ENCODE measurements around the gene KYAT1.
"Not testable (repeated sequence)": the region's sequence is repeated elsewhere in the genome, so short reads cannot be mapped to it uniquely, and the experiment has no call there.

The KYAT1 gene

DNA sequence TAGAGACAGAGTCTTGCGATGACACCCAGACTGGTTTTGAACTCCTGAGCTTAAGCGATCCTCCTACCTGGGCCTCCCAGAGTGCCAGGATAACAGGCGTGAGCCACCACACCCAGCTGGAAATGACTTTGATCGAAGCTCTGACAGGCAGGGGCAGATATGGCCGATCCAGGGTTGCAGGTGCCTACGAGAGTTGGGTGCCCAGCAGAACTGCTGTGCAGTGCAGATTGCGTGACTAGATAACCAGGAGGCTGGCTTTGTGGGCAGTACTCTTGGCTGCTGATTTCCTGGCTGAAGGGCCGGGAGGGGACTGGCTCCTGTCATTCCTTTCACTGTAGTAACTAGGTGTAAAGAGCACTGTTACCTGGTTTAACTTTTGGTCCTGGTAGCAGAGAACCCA, 82.9 kb downstream of the KYAT1 start:
- no CpG with 5 or more reads among the region's 8 CpGs for WGBS, 2 donors (ENCODE audit: extremely low coverage in 2 of 2, insufficient read length in 2 of 2, insufficient replicate concordance in 1 of 2)

DNA sequence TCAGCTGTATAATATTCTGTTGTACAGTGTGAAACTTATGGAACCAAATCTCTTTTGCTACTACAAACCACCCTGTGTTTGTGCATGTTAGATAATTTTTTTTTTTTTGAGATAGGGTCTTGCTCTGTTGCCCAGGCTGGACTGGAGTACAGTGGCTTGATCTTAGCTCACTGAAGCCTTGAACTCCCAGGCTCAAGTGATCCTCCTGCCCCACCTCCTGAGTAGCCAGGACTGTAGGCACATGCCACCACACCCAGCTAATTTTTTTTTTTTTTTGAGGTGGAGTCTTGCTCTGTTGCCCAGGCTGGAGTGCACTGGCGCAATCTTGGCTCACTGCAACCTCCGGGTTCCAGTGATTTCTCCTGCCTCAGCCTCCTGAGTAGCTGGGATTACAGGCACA, 86.8 kb downstream of the KYAT1 start:
- not testable (repeated sequence) for H3K4me1 ChIP-seq (ENCODE audit: control insufficient read depth in 2 of 2, insufficient read depth in 1 of 2, low read depth in 1 of 2, low read length in 2 of 2); H2BK15ac ChIP-seq (ENCODE audit: low read length); H2BK5ac ChIP-seq (ENCODE audit: low read length); H4K91ac ChIP-seq (ENCODE audit: low read depth, low read length, poor library complexity); H2BK12ac ChIP-seq (ENCODE audit: low read length); H3K4me2 ChIP-seq (ENCODE audit: insufficient read depth, low read length, poor library complexity, severe bottlenecking); H3K14ac ChIP-seq (ENCODE audit: low read length); H2AK5ac ChIP-seq (ENCODE audit: low read depth, low read length); H3K27ac ChIP-seq (replicated peaks; ENCODE audit: low read length); H3K27me3 ChIP-seq (ENCODE audit: control insufficient read depth in 3 of 3, insufficient read depth in 3 of 3, low read depth in 1 of 3, low read length in 3 of 3); H3K79me1 ChIP-seq (ENCODE audit: low read depth, low read length); H3K9me3 ChIP-seq (replicated peaks in 1 of 2; ENCODE audit: control insufficient read depth in 2 of 2, insufficient read depth in 1 of 2, low read depth in 1 of 2, low read length in 2 of 2); H3K18ac ChIP-seq (ENCODE audit: low read length); H3K4ac ChIP-seq (ENCODE audit: low read length); H2AFZ ChIP-seq (ENCODE audit: low read length); H3K23ac ChIP-seq (ENCODE audit: low read depth, low read length, poor library complexity); DNase-seq (ENCODE audit: low spot score); H4K8ac ChIP-seq (ENCODE audit: low read depth, low read length); H3K4me3 ChIP-seq (ENCODE audit: low read length in 2 of 2); H3K9ac ChIP-seq (ENCODE audit: low read depth, low read length, poor library complexity); H2BK120ac ChIP-seq (ENCODE audit: low read depth, low read length)
- WGBS, 2 donors (ENCODE audit: extremely low coverage in 2 of 2, insufficient read length in 2 of 2, insufficient replicate concordance in 1 of 2), result no CpG with 5 or more reads among the region's 2 CpGs
- peaks cover 35 to 84% of the 10 kb centered on the region in 2 donors for H3K36me3 ChIP-seq (replicated peaks in 1 of 2; ENCODE audit: control insufficient read depth in 2 of 2, insufficient read depth in 2 of 2, low read length in 2 of 2)

More for the DNA sequence above, 82.9 kb downstream of the KYAT1 start:
- no peak overlapping the region for H2BK15ac ChIP-seq (ENCODE audit: low read length)
- H4K8ac ChIP-seq (ENCODE audit: low read depth, low read length), result no peak overlapping the region
- no peak overlapping the region for H3K4ac ChIP-seq (ENCODE audit: low read length)
- no peak overlapping the region for H3K18ac ChIP-seq (ENCODE audit: low read length)
- H2AFZ ChIP-seq (ENCODE audit: low read length), result no peak overlapping the region
- no peak overlapping the region for H2BK12ac ChIP-seq (ENCODE audit: low read length)
- H3K14ac ChIP-seq (ENCODE audit: low read length), result no peak overlapping the region
- no peaks in the 10 kb centered on the region for H3K27me3 ChIP-seq (ENCODE audit: control insufficient read depth in 3 of 3, insufficient read depth in 3 of 3, low read depth in 1 of 3, low read length in 3 of 3)
- no peak overlapping the region for H3K27ac ChIP-seq (replicated peaks; ENCODE audit: low read length)
- no peak overlapping the region for H3K4me3 ChIP-seq (ENCODE audit: low read length in 2 of 2)
- H2BK120ac ChIP-seq (ENCODE audit: low read depth, low read length), result no peak overlapping the region
- H3K23ac ChIP-seq (ENCODE audit: low read depth, low read length, poor library complexity), result no peak overlapping the region
- no peaks in the 10 kb centered on the region for H3K9me3 ChIP-seq (replicated peaks in 1 of 2; ENCODE audit: control insufficient read depth in 2 of 2, insufficient read depth in 1 of 2, low read depth in 1 of 2, low read length in 2 of 2)
- peaks cover 31 to 79% of the 10 kb centered on the region in 2 donors for H3K36me3 ChIP-seq (replicated peaks in 1 of 2; ENCODE audit: control insufficient read depth in 2 of 2, insufficient read depth in 2 of 2, low read length in 2 of 2)
- no peak overlapping the region for H3K4me2 ChIP-seq (ENCODE audit: insufficient read depth, low read length, poor library complexity, severe bottlenecking)
- H4K91ac ChIP-seq (ENCODE audit: low read depth, low read length, poor library complexity), result peak overlapping the region; percentile 53
- no peak overlapping the region for H2AK5ac ChIP-seq (ENCODE audit: low read depth, low read length)
- no peaks in the 10 kb centered on the region for H3K4me1 ChIP-seq (ENCODE audit: control insufficient read depth in 2 of 2, insufficient read depth in 1 of 2, low read depth in 1 of 2, low read length in 2 of 2)
- DNase-seq (ENCODE audit: low spot score), result no peak
- H3K9ac ChIP-seq (ENCODE audit: low read depth, low read length, poor library complexity), result no peak overlapping the region
- H2BK5ac ChIP-seq (ENCODE audit: low read length), result no peak overlapping the region
- H3K79me1 ChIP-seq (ENCODE audit: low read depth, low read length), result no peaks in the 10 kb centered on the region

DNA sequence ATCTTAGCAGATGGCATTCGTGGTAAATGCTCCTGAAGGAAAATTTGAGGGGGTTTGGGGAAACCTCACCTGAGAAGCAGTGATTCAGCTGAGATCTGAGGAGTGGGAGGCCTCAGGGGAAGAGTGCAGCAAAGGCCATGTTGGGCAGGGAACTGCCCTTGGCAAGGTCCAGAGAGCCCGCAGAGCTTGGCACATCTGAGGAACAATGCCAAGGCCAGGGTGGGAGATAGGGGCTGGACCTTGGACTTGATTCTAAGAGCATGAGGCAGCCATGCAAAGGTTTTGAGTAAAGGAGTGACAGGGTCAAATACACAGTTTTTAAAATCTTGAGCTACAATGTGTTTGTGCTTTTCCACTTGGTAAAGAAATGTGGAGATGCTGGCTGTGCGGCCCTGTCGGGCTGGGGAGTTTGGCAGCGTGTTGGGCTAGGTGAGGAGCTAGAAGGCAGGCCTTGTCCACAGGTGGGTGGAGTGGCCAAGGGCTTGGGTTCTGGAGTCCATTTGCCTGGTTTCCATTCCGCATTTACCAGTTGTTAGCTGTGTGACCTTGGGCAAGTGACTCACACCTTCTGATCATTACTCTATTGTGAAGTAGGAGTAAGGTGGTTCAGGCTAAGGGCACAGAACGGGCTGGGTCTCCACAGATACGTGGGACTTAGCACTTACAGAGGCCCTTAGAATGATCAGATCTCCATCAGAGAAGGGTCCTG, 88.6 kb downstream of the KYAT1 start:
- peaks cover 27 to 80% of the 10 kb centered on the region in 2 donors for H3K36me3 ChIP-seq (replicated peaks in 1 of 2; ENCODE audit: control insufficient read depth in 2 of 2, insufficient read depth in 2 of 2, low read length in 2 of 2)
- no peak overlapping the region for H4K91ac ChIP-seq (ENCODE audit: low read depth, low read length, poor library complexity)
- no peak overlapping the region for H3K14ac ChIP-seq (ENCODE audit: low read length)
- H2BK120ac ChIP-seq (ENCODE audit: low read depth, low read length), result no peak overlapping the region
- H3K4ac ChIP-seq (ENCODE audit: low read length), result no peak overlapping the region
- no peak for DNase-seq (ENCODE audit: low spot score)
- no peak overlapping the region for H3K4me2 ChIP-seq (ENCODE audit: insufficient read depth, low read length, poor library complexity, severe bottlenecking)
- H2AFZ ChIP-seq (ENCODE audit: low read length), result no peak overlapping the region
- no peak overlapping the region for H2BK15ac ChIP-seq (ENCODE audit: low read length)
- H3K18ac ChIP-seq (ENCODE audit: low read length), result no peak overlapping the region
- no peak overlapping the region for H3K9ac ChIP-seq (ENCODE audit: low read depth, low read length, poor library complexity)
- H3K27me3 ChIP-seq (ENCODE audit: control insufficient read depth in 3 of 3, insufficient read depth in 3 of 3, low read depth in 1 of 3, low read length in 3 of 3), result no peaks in the 10 kb centered on the region
- no peak overlapping the region for H2BK12ac ChIP-seq (ENCODE audit: low read length)
- H3K79me1 ChIP-seq (ENCODE audit: low read depth, low read length), result peaks cover 2% of the 10 kb centered on the region
- peaks cover under 1% of the 10 kb centered on the region in 2 donors for H3K4me1 ChIP-seq (ENCODE audit: control insufficient read depth in 2 of 2, insufficient read depth in 1 of 2, low read depth in 1 of 2, low read length in 2 of 2)
- no peak overlapping the region for H2AK5ac ChIP-seq (ENCODE audit: low read depth, low read length)
- H3K9me3 ChIP-seq (replicated peaks in 1 of 2; ENCODE audit: control insufficient read depth in 2 of 2, insufficient read depth in 1 of 2, low read depth in 1 of 2, low read length in 2 of 2), result no peaks in the 10 kb centered on the region
- H3K27ac ChIP-seq (replicated peaks; ENCODE audit: low read length), result no peak overlapping the region
- WGBS, 2 donors (ENCODE audit: extremely low coverage in 2 of 2, insufficient read length in 2 of 2, insufficient replicate concordance in 1 of 2), result no CpG with 5 or more reads among the region's 8 CpGs
- no peak overlapping the region for H3K23ac ChIP-seq (ENCODE audit: low read depth, low read length, poor library complexity)
- H3K4me3 ChIP-seq (ENCODE audit: low read length in 2 of 2), result no peak overlapping the region
- no peak overlapping the region for H4K8ac ChIP-seq (ENCODE audit: low read depth, low read length)
- H2BK5ac ChIP-seq (ENCODE audit: low read length), result no peak overlapping the region

DNA sequence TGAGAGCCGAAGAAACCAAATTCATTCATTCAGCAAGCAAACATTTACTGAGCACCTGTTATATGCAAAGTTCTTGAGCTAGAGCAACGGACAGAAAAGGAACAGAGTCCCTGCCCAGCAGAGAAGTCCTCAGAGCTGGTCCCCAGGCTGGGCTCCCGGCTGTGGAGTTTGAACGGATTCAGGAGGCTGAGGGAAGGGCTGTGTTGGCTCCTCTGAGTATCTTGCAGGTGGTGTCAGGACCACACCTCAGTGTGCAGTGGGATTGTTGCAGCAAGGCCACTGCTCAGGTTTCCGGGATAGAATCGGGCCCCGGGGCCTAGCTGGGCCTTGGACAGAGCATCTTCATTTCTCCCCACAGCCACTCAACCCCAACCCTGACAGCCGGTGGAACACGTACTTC, 89.6 kb downstream of the KYAT1 start:
- Histone ChIP-seq H3K27me3 (ENCODE audit: control insufficient read depth in 3 of 3, insufficient read depth in 3 of 3, low read depth in 1 of 3, low read length in 3 of 3) (no peaks in the 10 kb centered on the region), H2BK12ac (ENCODE audit: low read length) (no peak overlapping the region), H3K23ac (ENCODE audit: low read depth, low read length, poor library complexity) (no peak overlapping the region), H3K14ac (ENCODE audit: low read length) (no peak overlapping the region), H4K91ac (ENCODE audit: low read depth, low read length, poor library complexity) (no peak overlapping the region), H2AFZ (ENCODE audit: low read length) (no peak overlapping the region), H3K4me3 (ENCODE audit: low read length in 2 of 2) (no peak overlapping the region), H3K4me1 (ENCODE audit: control insufficient read depth in 2 of 2, insufficient read depth in 1 of 2, low read depth in 1 of 2, low read length in 2 of 2) (peaks cover 2 to 6% of the 10 kb centered on the region in 2 donors), H3K9ac (ENCODE audit: low read depth, low read length, poor library complexity) (no peak overlapping the region), H3K36me3 (replicated peaks in 1 of 2; ENCODE audit: control insufficient read depth in 2 of 2, insufficient read depth in 2 of 2, low read length in 2 of 2) (peaks cover 23 to 71% of the 10 kb centered on the region in 2 donors), H2AK5ac (ENCODE audit: low read depth, low read length) (no peak overlapping the region), H4K8ac (ENCODE audit: low read depth, low read length) (no peak overlapping the region), H2BK15ac (ENCODE audit: low read length) (no peak overlapping the region), H3K18ac (ENCODE audit: low read length) (no peak overlapping the region), H2BK5ac (ENCODE audit: low read length) (no peak overlapping the region), H3K27ac (replicated peaks; ENCODE audit: low read length) (no peak overlapping the region), H3K9me3 (replicated peaks in 1 of 2; ENCODE audit: control insufficient read depth in 2 of 2, insufficient read depth in 1 of 2, low read depth in 1 of 2, low read length in 2 of 2) (no peaks in the 10 kb centered on the region), H2BK120ac (ENCODE audit: low read depth, low read length) (no peak overlapping the region), H3K4me2 (ENCODE audit: insufficient read depth, low read length, poor library complexity, severe bottlenecking) (no peak overlapping the region), H3K4ac (ENCODE audit: low read length) (no peak overlapping the region), H3K79me1 (ENCODE audit: low read depth, low read length) (peaks cover 2% of the 10 kb centered on the region)
- DNase-seq (ENCODE audit: low spot score), result no peak
- no CpG with 5 or more reads among the region's 9 CpGs for WGBS, 2 donors (ENCODE audit: extremely low coverage in 2 of 2, insufficient read length in 2 of 2, insufficient replicate concordance in 1 of 2)
